22Rv1 (cell line): ENCODE data around the gene TMF1.

ENCODE experiments used
- ZFX ChIP-seq: fragments of 450-650 bp; IDR thresholded peaks from 2 replicates; pipeline ENCODE4 v1.6.1; 2017; ENCODE audit warnings: antibody characterized with exemption, borderline replicate concordance
- TF ChIP-seq, protein P1 (sequence below): fragments of 450-650 bp; IDR thresholded peaks from 2 replicates; pipeline ENCODE4 v1.5.1; 2017; ENCODE audit warnings: mild to moderate bottlenecking

DNA sequence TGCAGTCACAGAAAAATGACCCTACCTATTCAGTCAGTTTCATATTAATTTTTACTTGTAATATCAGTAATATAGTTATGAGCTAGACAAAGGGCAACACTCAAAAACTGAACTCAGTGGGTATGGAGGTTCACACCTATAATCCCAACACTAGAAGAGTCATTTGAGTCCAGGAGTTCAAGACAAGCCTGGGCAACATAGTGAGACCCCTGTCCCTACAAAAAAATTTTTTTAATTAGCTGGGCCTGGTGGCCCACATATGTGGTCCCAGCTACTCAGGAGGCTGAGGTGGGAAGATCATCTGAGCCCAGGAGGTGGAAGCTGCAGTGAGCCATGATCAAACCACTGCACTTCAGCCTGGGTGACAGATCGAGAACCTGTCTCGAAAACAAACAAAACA, 3.1 kb downstream of the TMF1 start:
- TF ChIP-seq, protein P1, sequence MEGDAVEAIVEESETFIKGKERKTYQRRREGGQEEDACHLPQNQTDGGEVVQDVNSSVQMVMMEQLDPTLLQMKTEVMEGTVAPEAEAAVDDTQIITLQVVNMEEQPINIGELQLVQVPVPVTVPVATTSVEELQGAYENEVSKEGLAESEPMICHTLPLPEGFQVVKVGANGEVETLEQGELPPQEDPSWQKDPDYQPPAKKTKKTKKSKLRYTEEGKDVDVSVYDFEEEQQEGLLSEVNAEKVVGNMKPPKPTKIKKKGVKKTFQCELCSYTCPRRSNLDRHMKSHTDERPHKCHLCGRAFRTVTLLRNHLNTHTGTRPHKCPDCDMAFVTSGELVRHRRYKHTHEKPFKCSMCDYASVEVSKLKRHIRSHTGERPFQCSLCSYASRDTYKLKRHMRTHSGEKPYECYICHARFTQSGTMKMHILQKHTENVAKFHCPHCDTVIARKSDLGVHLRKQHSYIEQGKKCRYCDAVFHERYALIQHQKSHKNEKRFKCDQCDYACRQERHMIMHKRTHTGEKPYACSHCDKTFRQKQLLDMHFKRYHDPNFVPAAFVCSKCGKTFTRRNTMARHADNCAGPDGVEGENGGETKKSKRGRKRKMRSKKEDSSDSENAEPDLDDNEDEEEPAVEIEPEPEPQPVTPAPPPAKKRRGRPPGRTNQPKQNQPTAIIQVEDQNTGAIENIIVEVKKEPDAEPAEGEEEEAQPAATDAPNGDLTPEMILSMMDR: no peak
- no peak for TF ChIP-seq ZFX
